Testis (tissue), 3 donors: ENCODE data around the gene CD48. TPM values are rescaled to one million over a fixed set of nuclear protein-coding genes. Genes with fewer than 3 reads are reported as not detected.

Experiments used
- DNase-seq: peaks from one replicate; pipeline ENCODE4 v3.0.0-alpha.2; 2019
- H3K27ac ChIP-seq, 2 donors: fragments of 200-600 bp; sonication (generic); one replicate each; pipeline ENCODE4 v1.5.1; 2019
- H3K27me3 ChIP-seq: fragments of 200-600 bp; sonication (generic); one replicate; pipeline ENCODE4 v1.5.1; 2019
- H3K36me3 ChIP-seq: fragments of 200-600 bp; sonication (generic); one replicate; pipeline ENCODE4 v1.5.1; 2017; ENCODE audit warnings: low read depth; ENCODE audit errors: missing control alignments
- H3K4me1 ChIP-seq: fragments of 200-600 bp; sonication (generic); one replicate; pipeline ENCODE4 v1.5.1; 2019
- H3K4me3 ChIP-seq, 2 donors: fragments of 200-600 bp; sonication (generic); one replicate each; pipeline ENCODE4 v1.5.1; 2017 to 2019
- H3K9me3 ChIP-seq: fragments of 200-600 bp; sonication (generic); one replicate; pipeline ENCODE4 v1.5.1; 2017
- CTCF ChIP-seq, 3 experiments: fragments of 450-650 bp in 2 of 3; fragments of 200-600 bp in 1 of 3; sonication (generic) in 1 of 3; IDR thresholded peaks; one replicate each; pipeline ENCODE4 v1.5.1; 2016 to 2019; ENCODE audit warnings: antibody characterized with exemption in 3 of 3, mild to moderate bottlenecking in 2 of 3, moderate library complexity in 1 of 3
- POLR2A ChIP-seq: fragments of 450-650 bp; IDR thresholded peaks from one replicate; pipeline ENCODE4 v1.6.1; 2017; ENCODE audit warnings: antibody characterized with exemption, mild to moderate bottlenecking, moderate library complexity
- WGBS, 2 donors: methylation state at CpG; one replicate each; pipeline ENCODE4 v1.1.5; 2018; 5-methylcytosine and 5-hydroxymethylcytosine counted together
- intact Hi-C: fragments of 100-400 bp; cut with DNase I; formaldehyde crosslinking; loops from one replicate; pipeline ENCODE4 v1.15.1; 2023; ENCODE audit warnings: low total_unique reads
- polyA plus RNA-seq: library from polyadenylated mRNA; stranded (reverse); fragments of 350-450 nt; fragmentation: Illumina TruSeq; extraction: RNeasy Lipid Tissue Mini Kit (QIAGEN cat#74804); gene quantifications from one replicate; pipeline ENCODE4 v1.2.3, GENCODE V29; 2014; ENCODE audit warnings: low read depth, low replicate concordance; ENCODE audit not compliant: insufficient read depth
- total RNA-seq, 2 donors: library from RNA; depleted of rRNA; stranded (reverse); fragments of >200 nt; gene quantifications; one replicate each; pipeline ENCODE4 v1.2.3, GENCODE V29; 2016

CD48 gene
- total and polyA plus RNA-seq, 3 donors from 2014 or later: 0.63 to 6.1 (median 1.4) TPM

- peaks cover 4% of the 10 kb centered on the region for H3K4me1 ChIP-seq
- peak; percentile 46 for DNase-seq
- no peak overlapping the region for H3K27ac ChIP-seq
- no peaks in the 10 kb centered on the region for H3K9me3 ChIP-seq
- intact Hi-C loops: no loop called here
- WGBS, 2 donors: 31 to 47% methylated on average over 6 of the region's 6 CpGs
- no peak overlapping the region for H3K4me3 ChIP-seq
- H3K27me3 ChIP-seq: no peaks in the 10 kb centered on the region
- TF ChIP-seq CTCF (IDR thresholded peaks at IDR 0.05): no peak
- no peak for TF ChIP-seq POLR2A
- no peaks in the 10 kb centered on the region for H3K36me3 ChIP-seq
Observed at GRCh38 chr1:160665330-160666078, 46.1 kb downstream of the CD48 start.

- WGBS, 2 donors: 79 to 85% methylated on average over 3 of the region's 3 CpGs
- no peak overlapping the region for H3K27ac ChIP-seq
Observed at GRCh38 chr1:160664573-160665051, 47.0 kb downstream of the CD48 start.

GRCh38 chr1:160662910-160663309 is 48.7 kb downstream of the CD48 start:
- TF ChIP-seq POLR2A (no peak), CTCF (IDR thresholded peaks at IDR 0.05) (no peak)
- WGBS, 2 donors: 77 to 86% methylated on average over 4 of the region's 4 CpGs
- H3K4me1 ChIP-seq: peaks cover 6% of the 10 kb centered on the region
- no peak for DNase-seq
- no peaks in the 10 kb centered on the region for H3K27me3 ChIP-seq
- H3K4me3 ChIP-seq: no peak overlapping the region
- H3K36me3 ChIP-seq: no peaks in the 10 kb centered on the region
- H3K9me3 ChIP-seq: no peaks in the 10 kb centered on the region
- no peak overlapping the region for H3K27ac ChIP-seq
- intact Hi-C loops: no loop called here

More at GRCh38 chr1:160664573-160665051, 47.0 kb downstream of the CD48 start:
- intact Hi-C loops: no loop called here
- DNase-seq: no peak
- Histone ChIP-seq H3K36me3 (no peaks in the 10 kb centered on the region), H3K9me3 (no peaks in the 10 kb centered on the region), H3K4me3 (no peak overlapping the region), H3K4me1 (peaks cover 4% of the 10 kb centered on the region), H3K27me3 (no peaks in the 10 kb centered on the region)
- no peak for TF ChIP-seq POLR2A
- TF ChIP-seq CTCF (IDR thresholded peaks at IDR 0.05): no peak

DNA sequence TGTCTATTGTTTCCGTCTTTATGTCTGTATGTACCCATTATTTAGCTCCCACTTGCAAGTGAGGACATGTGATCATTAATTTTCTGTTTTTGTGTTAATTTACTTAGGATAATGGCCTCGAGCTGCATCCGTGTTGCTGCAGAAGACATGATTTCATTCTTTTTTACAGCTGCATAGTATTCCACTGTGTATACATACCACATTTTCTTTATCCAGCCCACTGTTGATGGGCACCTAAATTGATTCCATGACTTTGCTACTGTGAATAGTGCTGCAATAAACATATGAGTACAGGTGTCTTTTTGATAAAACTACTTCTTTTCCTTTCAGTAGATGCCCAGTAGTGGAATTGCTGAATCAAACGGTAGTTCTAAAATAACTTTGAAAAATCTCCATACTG is 52.1 kb downstream of the CD48 start:
- no peak overlapping the region for H3K4me3 ChIP-seq
- no peak for TF ChIP-seq CTCF (IDR thresholded peaks at IDR 0.05)
- TF ChIP-seq POLR2A: no peak
- H3K4me1 ChIP-seq: peaks cover 6% of the 10 kb centered on the region
- no peak for DNase-seq
- H3K36me3 ChIP-seq: no peaks in the 10 kb centered on the region
- WGBS, 2 donors: 91 to 96% methylated on average over 4 of the region's 4 CpGs
- H3K27ac ChIP-seq: no peak overlapping the region
- no peaks in the 10 kb centered on the region for H3K27me3 ChIP-seq
- intact Hi-C loops: no loop called here
- H3K9me3 ChIP-seq: no peaks in the 10 kb centered on the region

DNA sequence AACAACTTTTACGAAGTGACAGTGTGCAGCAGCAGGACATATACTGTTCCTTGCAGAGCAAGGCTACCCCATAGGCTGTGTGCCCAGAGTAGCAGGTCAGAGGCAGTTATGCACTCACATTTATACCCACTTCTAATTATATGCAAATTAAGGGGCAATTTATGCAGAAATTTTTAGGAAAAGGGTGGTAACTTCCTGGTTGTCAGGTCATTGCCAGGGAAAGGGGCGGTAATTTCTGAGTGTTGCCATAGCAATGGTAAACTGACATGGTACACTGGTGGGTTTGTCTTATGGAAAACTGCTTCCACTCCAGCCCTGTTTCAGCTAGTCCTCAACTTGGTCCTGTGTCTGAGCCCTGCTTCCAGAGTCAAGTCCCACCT is 52.8 kb downstream of the CD48 start:
- no peak for DNase-seq
- 90 to 96% methylated on average over 2 of the region's 2 CpGs for WGBS, 2 donors
- TF ChIP-seq CTCF (IDR thresholded peaks at IDR 0.05) (no peak), POLR2A (no peak)
- Histone ChIP-seq H3K4me3 (no peak overlapping the region), H3K36me3 (no peaks in the 10 kb centered on the region), H3K27ac (no peak overlapping the region), H3K4me1 (peaks cover 6% of the 10 kb centered on the region), H3K27me3 (no peaks in the 10 kb centered on the region), H3K9me3 (no peaks in the 10 kb centered on the region)
- intact Hi-C loops: no loop called here
